Medulla oblongata (tissue), 1 donor: Measurements from ENCODE around the gene NPBWR2.

Experiments
- DNase-seq: peaks from one replicate; pipeline ENCODE4 v3.0.0-alpha.2; 2015; ENCODE audit errors: extremely low spot score

The NPBWR2 gene

GRCh38 chr20:64056889-64057627 is 50.3 kb downstream of the NPBWR2 start:
- DNase-seq = no peak

- DNase-seq = no peak
Measured at GRCh38 chr20:64056639-64056888, 50.8 kb downstream of the NPBWR2 start.

GRCh38 chr20:64055893-64056638 is 51.3 kb downstream of the NPBWR2 start:
- no peak for DNase-seq

GRCh38 chr20:64055396-64055892 is 51.9 kb downstream of the NPBWR2 start:
- DNase-seq = no peak

- DNase-seq = no peak
Measured at GRCh38 chr20:64053841-64054661, 53.3 kb downstream of the NPBWR2 start.
